ENCODE data around the gene WSCD2.

- TF ChIP-seq CTCF (conservative IDR thresholded peaks at IDR 0.05; ENCODE audit: low read length), result no peak
- no peak for TF ChIP-seq EZH2phosphoT487 (IDR thresholded peaks at IDR 0.05; ENCODE audit: borderline replicate concordance, low read depth, low read length)
Measured at GRCh38 chr12:108174641-108175040, 45.6 kb downstream of the WSCD2 start.
